Kidney epithelial cell (primary cell): ENCODE results near the gene EHD2. TPM values are rescaled to one million over a fixed set of nuclear protein-coding genes. Genes with fewer than 3 reads are reported as not detected.

ENCODE experiments used
- DNase-seq: peaks from one replicate; pipeline ENCODE4 v3.0.0-alpha.2; 2010; ENCODE audit warnings: low read depth
- H3K27me3 ChIP-seq: 2 replicates; pipeline ENCODE4 v1.6.0; 2011; ENCODE audit warnings: low read length; ENCODE audit not compliant: control insufficient read depth, insufficient read depth
- H3K36me3 ChIP-seq: 2 replicates; pipeline ENCODE4 v1.5.1; 2011; ENCODE audit warnings: low read length; ENCODE audit not compliant: control insufficient read depth, insufficient read depth
- H3K4me3 ChIP-seq: 2 replicates; pipeline ENCODE4 v1.5.1; 2011; ENCODE audit warnings: low read depth, mild to moderate bottlenecking, control low read depth, low read length
- total RNA-seq: library from RNA; depleted of rRNA; stranded (reverse); fragments of >200 nt; gene quantifications from 2 replicates; pipeline ENCODE4 v1.2.3, GENCODE V29; 2015
- TF ChIP-seq, protein P1 (sequence below): IDR thresholded peaks from 2 replicates; pipeline ENCODE4 v1.5.1; 2011; ENCODE audit warnings: mild to moderate bottlenecking, moderate library complexity, low read length, control low read depth, inconsistent platforms; ENCODE audit not compliant: insufficient read depth, poor library complexity, severe bottlenecking

Gene EHD2
- total RNA-seq, 1 donor from 2014 or later: 32.5 TPM

DNA sequence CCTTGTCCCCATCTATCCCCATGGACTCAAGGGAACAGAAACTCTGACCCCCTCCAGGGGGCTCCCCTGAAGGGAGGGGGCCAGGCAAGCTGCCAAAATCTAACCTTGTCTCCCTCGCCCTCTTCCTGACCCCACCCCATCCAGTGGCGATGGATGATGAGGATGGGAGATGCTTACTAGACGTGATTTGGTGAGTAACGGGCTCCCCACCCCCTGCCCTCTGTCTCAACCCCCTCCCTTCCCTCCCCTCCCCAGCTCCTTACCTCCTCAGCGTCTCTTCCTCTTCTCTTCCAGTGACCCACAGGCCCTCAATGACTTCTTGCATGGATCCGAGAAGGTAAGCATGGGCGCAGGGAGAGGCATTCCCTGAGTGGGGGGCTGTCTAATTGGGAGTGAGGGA, 39.8 kb upstream of the EHD2 start:
- DNase-seq: no peak

GRCh38 chr19:47674548-47674947, 38.7 kb upstream of the EHD2 start:
- Histone ChIP-seq H3K4me3 (no peak overlapping the region), H3K36me3 (no peaks in the 10 kb centered on the region), H3K27me3 (no peaks in the 10 kb centered on the region)
- TF ChIP-seq, protein P1, sequence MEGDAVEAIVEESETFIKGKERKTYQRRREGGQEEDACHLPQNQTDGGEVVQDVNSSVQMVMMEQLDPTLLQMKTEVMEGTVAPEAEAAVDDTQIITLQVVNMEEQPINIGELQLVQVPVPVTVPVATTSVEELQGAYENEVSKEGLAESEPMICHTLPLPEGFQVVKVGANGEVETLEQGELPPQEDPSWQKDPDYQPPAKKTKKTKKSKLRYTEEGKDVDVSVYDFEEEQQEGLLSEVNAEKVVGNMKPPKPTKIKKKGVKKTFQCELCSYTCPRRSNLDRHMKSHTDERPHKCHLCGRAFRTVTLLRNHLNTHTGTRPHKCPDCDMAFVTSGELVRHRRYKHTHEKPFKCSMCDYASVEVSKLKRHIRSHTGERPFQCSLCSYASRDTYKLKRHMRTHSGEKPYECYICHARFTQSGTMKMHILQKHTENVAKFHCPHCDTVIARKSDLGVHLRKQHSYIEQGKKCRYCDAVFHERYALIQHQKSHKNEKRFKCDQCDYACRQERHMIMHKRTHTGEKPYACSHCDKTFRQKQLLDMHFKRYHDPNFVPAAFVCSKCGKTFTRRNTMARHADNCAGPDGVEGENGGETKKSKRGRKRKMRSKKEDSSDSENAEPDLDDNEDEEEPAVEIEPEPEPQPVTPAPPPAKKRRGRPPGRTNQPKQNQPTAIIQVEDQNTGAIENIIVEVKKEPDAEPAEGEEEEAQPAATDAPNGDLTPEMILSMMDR: no peak
- DNase-seq: no peak

More for the DNA sequence above, 39.8 kb upstream of the EHD2 start:
- no peaks in the 10 kb centered on the region for H3K36me3 ChIP-seq
- H3K27me3 ChIP-seq: no peaks in the 10 kb centered on the region
- no peak overlapping the region for H3K4me3 ChIP-seq
- TF ChIP-seq, protein P1: no peak

DNA sequence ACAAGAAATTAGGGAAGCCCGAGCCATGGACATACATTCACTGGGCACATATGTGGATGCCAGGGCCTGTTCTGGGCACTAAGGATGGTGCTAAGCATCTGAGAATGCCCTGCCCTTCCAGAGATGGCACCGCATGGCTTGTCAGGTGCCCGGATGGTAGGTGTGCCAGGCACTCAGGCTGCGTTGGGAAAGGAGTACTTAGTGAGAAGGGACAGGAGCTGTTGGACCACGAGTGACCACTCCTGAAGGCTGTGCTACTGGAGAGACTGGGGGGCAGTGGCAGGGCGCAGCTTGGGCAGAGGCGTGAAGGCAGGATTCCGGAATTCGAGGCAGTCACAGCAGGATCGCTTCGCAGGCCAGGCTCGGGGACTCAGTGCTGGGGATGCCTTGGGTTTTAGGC, 38.0 kb upstream of the EHD2 start:
- TF ChIP-seq, protein P1: no peak
- H3K27me3 ChIP-seq: no peaks in the 10 kb centered on the region
- H3K4me3 ChIP-seq: no peak overlapping the region
- no peak for DNase-seq
- H3K36me3 ChIP-seq: no peaks in the 10 kb centered on the region

- no peaks in the 10 kb centered on the region for H3K27me3 ChIP-seq
- TF ChIP-seq, protein P1: no peak
- no peak for DNase-seq
- no peaks in the 10 kb centered on the region for H3K36me3 ChIP-seq
- no peak overlapping the region for H3K4me3 ChIP-seq
These were observed 37.4 kb upstream of the EHD2 start for GRCh38 chr19:47675859-47676258.

GRCh38 chr19:47676811-47677210, 36.4 kb upstream of the EHD2 start:
- peaks cover 3% of the 10 kb centered on the region for H3K36me3 ChIP-seq
- no peaks in the 10 kb centered on the region for H3K27me3 ChIP-seq

GRCh38 chr19:47679251-47679900, 33.8 kb upstream of the EHD2 start:
- Histone ChIP-seq H3K4me3 (no peak overlapping the region), H3K27me3 (no peaks in the 10 kb centered on the region), H3K36me3 (peaks cover 3% of the 10 kb centered on the region)
- TF ChIP-seq, protein P1: no peak
- DNase-seq: no peak

More at GRCh38 chr19:47676811-47677210, 36.4 kb upstream of the EHD2 start:
- H3K4me3 ChIP-seq: no peak overlapping the region
- TF ChIP-seq, protein P1: no peak
- DNase-seq: no peak
